ENCODE data around the gene SHH.

DNA sequence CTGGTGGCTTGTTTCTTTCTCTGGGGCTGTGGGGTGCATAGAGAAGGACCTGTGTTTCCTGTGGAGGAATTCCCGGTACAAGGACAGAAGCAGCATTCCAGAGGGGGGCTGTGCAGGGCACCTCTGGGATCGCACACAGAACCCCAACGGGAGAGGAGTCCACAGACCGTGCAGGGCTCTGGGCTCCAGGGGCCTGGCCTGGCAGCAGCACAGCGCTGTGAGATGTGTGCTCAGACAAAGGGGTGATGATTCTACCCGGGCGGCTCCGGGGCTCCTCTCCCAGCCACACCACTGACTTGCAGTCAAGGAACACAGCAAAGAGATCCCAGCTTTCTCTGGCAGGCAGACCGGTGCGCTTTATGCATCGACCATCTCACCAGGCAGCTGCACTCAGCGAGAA, 6.9 kb upstream of the SHH start:
- TF ChIP-seq, protein P1, sequence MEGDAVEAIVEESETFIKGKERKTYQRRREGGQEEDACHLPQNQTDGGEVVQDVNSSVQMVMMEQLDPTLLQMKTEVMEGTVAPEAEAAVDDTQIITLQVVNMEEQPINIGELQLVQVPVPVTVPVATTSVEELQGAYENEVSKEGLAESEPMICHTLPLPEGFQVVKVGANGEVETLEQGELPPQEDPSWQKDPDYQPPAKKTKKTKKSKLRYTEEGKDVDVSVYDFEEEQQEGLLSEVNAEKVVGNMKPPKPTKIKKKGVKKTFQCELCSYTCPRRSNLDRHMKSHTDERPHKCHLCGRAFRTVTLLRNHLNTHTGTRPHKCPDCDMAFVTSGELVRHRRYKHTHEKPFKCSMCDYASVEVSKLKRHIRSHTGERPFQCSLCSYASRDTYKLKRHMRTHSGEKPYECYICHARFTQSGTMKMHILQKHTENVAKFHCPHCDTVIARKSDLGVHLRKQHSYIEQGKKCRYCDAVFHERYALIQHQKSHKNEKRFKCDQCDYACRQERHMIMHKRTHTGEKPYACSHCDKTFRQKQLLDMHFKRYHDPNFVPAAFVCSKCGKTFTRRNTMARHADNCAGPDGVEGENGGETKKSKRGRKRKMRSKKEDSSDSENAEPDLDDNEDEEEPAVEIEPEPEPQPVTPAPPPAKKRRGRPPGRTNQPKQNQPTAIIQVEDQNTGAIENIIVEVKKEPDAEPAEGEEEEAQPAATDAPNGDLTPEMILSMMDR (conservative IDR thresholded peaks at IDR 0.05 in 1 of 2, IDR thresholded peaks at IDR 0.05 in 1 of 2; ENCODE audit: low read depth in 1 of 2, low read length in 2 of 2) = no peak
- TF ChIP-seq EZH2 (IDR thresholded peaks at IDR 0.05; ENCODE audit: low read length, missing control alignments) = no peak
